ENCODE results near the gene POLR1A. TPM values are rescaled to one million over a fixed set of nuclear protein-coding genes. Genes with fewer than 3 reads are reported as not detected.

The POLR1A gene
- total RNA-seq, 1 experiment from 2014 or later = 62.7 TPM

GRCh38 chr2:86073225-86073624 is 32.5 kb downstream of the POLR1A start:
- Histone ChIP-seq H2BK15ac (ENCODE audit: low read depth, low read length) (no peak overlapping the region), H3T11ph (ENCODE audit: low read length) (no peak overlapping the region), H3K9ac (ENCODE audit: extremely low read depth, insufficient read length, low read length) (no peak overlapping the region), H4K91ac (ENCODE audit: insufficient read length, low read depth, low read length) (no peak overlapping the region), H2BK5ac (ENCODE audit: insufficient read length, low read length) (no peak overlapping the region), H3K4me1 (ENCODE audit: insufficient read depth, low read length) (no peaks in the 10 kb centered on the region), H3K27ac (ENCODE audit: insufficient read length, low read depth, low read length) (no peak overlapping the region), H3K18ac (ENCODE audit: insufficient read length, low read depth, low read length) (no peak overlapping the region), H3K79me2 (ENCODE audit: insufficient read depth, low read length) (no peaks in the 10 kb centered on the region), H3K4ac (ENCODE audit: low read depth, low read length) (no peak overlapping the region), H3K4me2 (ENCODE audit: insufficient read depth, insufficient read length, low read length) (no peak overlapping the region), H2AK5ac (ENCODE audit: insufficient read length, low read length) (no peak overlapping the region), H3K79me1 (ENCODE audit: insufficient read depth, low read depth, low read length, poor library complexity, severe bottlenecking) (no peaks in the 10 kb centered on the region), H2BK12ac (ENCODE audit: insufficient read length, low read depth, low read length) (no peak overlapping the region), H2AFZ (ENCODE audit: low read length) (no peak overlapping the region), H3K23me2 (ENCODE audit: insufficient read length, low read depth, low read length, poor library complexity, severe bottlenecking) (no peaks in the 10 kb centered on the region), H4K20me1 (ENCODE audit: control insufficient read depth, insufficient read depth, insufficient read length) (no peaks in the 10 kb centered on the region), H3K14ac (ENCODE audit: insufficient read depth, low read length) (no peak overlapping the region), H4K5ac (ENCODE audit: insufficient read length, low read depth, low read length) (no peak overlapping the region), H2BK20ac (ENCODE audit: low read depth, low read length, poor library complexity, severe bottlenecking) (no peak overlapping the region), H2BK120ac (ENCODE audit: low read depth, low read length, poor library complexity, severe bottlenecking) (no peak overlapping the region), H3K23ac (ENCODE audit: insufficient read length, low read depth, low read length) (no peak overlapping the region), H3K27me3 (ENCODE audit: insufficient read depth, low read length) (no peaks in the 10 kb centered on the region), H3K56ac (ENCODE audit: insufficient read length, low read depth, low read length) (no peak overlapping the region), H3K9me3 (ENCODE audit: control insufficient read depth, low read depth, low read length) (no peaks in the 10 kb centered on the region), H4K8ac (replicated peaks; ENCODE audit: insufficient read length, low read depth, low read length) (no peak overlapping the region)
- DNase-seq = no peak
- Mint-ChIP-seq H3K4me3 (no peak overlapping the region), H3K4me1 (no peaks in the 10 kb centered on the region), H3K27ac (no peak overlapping the region; a peak in 2 of 7 replicates), H3K9me3 (peaks cover 0 to 3% of the 10 kb centered on the region in 2 experiments; a peak in 1 of 5 replicates), H3K36me3 (ENCODE audit: insufficient read depth in 1 of 3, low read depth in 3 of 3) (peaks cover 59 to 94% (median 83%) of the 10 kb centered on the region in 3 experiments; a peak in 6 of 7 replicates), H3K27me3 (ENCODE audit: low read depth) (no peaks in the 10 kb centered on the region)
- no peak for TF ChIP-seq CTCF (conservative IDR thresholded peaks at IDR 0.05)
- no CpG with 5 or more reads among the region's 1 CpG for WGBS (ENCODE audit: extremely low coverage, insufficient read length, low lambda C conversion rate)
